ENCODE measurements around the gene CAD.
A peak's percentile ranks its signal among the peaks of the same experiment; 100 is the strongest.

The CAD gene

DNA sequence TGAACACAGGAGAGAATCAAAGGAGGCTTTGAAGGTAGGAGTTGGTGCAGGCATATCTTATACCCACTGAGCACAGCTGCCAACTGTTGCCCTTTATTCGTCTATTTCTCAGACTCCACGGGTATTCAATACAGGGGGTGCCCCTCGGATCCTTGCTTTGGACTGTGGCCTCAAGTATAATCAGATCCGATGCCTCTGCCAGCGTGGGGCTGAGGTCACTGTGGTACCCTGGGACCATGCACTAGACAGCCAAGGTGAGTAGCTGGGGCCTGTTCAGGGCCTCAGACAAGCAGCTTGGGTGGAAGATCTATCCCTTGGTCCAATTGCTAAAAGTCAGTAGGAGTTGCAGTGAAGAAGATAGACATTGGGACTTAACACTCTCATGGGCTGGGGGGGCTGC, 5.2 kb downstream of the CAD start:
- DNase-seq (ENCODE audit: low read depth in 2 of 3, low spot score in 1 of 3), result no peak

DNA sequence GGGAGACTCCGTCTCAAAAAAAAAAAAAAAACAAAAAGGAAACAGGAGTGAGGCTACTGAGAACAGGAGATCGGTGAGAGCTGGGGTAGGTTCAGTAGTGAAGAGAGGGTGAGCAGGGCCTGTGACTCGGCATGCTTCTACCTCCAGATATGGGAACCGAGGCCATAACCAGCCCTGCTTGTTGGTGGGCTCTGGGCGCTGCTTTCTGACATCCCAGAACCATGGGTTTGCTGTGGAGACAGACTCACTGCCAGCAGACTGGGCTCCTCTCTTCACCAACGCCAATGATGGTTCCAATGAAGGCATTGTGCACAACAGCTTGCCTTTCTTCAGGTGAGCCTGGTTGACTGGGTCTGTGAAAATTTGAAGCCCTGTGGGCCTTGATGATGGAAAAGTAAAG, 6.2 kb downstream of the CAD start:
- DNase-seq (ENCODE audit: low read depth in 2 of 3, low spot score in 1 of 3), result no peak

DNA sequence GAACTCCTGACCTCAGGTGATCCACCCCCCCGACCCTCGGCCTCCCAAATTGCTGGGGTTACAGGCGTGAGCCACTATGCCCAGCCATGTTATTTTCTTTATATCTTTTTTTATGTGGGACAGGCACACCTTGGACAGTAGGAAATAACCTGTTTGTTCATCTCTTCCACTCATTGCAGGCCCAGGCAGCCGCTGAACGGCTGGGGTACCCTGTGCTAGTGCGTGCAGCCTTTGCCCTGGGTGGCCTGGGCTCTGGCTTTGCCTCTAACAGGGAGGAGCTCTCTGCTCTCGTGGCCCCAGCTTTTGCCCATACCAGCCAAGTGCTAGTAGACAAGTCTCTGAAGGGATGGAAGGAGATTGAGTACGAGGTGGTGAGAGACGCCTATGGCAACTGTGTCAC, 8.4 kb downstream of the CAD start:
- no peak for DNase-seq (ENCODE audit: low read depth in 2 of 3, low spot score in 1 of 3)

DNA sequence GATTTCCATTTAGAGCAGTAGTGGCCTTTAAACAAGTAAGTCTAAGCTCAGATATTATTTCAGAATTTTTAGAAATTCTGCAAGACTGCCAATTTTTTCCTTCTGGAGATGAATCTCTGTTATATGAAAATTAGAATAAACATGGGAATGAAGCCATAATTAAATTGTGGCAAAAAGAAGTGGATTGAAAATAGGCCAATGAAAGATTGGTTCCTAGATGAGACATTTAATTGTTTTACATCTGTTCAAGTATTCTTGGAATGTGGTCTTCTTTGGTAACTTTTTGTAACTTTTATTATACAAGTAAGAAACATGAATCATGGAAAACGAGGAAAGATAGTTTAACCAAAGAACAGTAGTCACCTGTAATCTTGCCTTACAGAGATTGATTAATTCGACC, 10.3 kb downstream of the CAD start:
- no peak for DNase-seq (ENCODE audit: low read depth in 2 of 3, low spot score in 1 of 3)

DNA sequence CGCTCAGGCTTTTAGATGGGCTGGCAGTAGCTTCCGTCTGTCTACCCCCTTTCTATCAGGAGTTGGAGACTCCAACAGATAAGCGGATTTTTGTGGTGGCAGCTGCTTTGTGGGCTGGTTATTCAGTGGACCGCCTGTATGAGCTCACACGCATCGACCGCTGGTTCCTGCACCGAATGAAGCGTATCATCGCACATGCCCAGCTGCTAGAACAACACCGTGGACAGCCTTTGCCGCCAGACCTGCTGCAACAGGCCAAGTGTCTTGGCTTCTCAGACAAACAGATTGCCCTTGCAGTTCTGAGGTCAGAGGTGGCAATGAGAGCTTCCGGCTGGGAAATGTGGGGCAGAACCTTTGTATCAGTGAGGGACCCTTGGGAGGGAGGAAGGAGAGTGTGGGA, 14.8 kb downstream of the CAD start:
- no peak for DNase-seq (ENCODE audit: low read depth in 2 of 3, low spot score in 1 of 3)

DNA sequence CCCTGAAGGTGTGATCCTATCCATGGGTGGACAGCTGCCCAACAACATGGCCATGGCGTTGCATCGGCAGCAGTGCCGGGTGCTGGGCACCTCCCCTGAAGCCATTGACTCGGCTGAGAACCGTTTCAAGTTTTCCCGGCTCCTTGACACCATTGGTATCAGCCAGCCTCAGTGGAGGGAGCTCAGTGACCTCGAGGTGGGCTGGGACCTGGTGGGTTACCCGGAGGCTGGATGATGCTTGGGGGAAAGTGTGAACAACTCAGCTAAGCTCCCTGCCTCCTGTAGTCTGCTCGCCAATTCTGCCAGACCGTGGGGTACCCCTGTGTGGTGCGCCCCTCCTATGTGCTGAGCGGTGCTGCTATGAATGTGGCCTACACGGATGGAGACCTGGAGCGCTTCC, 16.2 kb downstream of the CAD start:
- DNase-seq (ENCODE audit: low read depth in 2 of 3, low spot score in 1 of 3), result no peak

DNA sequence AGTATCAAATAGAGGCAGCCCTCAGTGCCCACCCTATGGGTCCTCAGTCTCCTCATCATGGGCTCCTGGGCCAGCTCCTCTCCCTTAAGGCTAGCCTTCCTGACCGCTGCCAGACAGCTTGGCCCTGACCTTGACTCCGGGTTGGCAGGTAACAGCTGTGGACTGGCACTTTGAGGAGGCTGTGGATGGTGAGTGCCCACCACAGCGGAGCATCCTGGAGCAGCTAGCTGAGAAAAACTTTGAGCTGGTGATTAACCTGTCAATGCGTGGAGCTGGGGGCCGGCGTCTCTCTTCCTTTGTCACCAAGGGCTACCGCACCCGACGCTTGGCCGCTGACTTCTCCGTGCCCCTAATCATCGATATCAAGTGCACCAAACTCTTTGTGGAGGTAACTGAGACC, 19.0 kb downstream of the CAD start:
- no peak for DNase-seq (ENCODE audit: low read depth in 2 of 3, low spot score in 1 of 3)

DNA sequence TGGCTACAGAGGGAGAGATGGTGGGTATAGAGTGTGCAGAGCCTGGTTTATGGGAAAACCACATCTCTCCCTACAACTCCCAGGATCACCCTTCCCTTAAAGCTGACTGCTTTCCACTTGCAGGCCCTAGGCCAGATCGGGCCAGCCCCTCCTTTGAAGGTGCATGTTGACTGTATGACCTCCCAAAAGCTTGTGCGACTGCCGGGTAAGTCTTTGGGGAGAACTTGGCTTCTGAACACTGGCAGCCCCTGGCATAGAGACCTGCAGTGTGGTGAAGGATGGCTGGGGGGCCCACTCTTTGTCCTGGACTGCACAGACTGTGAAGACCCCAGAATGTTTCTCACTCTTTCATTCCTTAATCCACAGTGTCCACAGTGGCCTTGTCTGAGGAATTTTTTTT, 19.5 kb downstream of the CAD start:
- no peak for DNase-seq (ENCODE audit: low read depth in 2 of 3, low spot score in 1 of 3)

DNA sequence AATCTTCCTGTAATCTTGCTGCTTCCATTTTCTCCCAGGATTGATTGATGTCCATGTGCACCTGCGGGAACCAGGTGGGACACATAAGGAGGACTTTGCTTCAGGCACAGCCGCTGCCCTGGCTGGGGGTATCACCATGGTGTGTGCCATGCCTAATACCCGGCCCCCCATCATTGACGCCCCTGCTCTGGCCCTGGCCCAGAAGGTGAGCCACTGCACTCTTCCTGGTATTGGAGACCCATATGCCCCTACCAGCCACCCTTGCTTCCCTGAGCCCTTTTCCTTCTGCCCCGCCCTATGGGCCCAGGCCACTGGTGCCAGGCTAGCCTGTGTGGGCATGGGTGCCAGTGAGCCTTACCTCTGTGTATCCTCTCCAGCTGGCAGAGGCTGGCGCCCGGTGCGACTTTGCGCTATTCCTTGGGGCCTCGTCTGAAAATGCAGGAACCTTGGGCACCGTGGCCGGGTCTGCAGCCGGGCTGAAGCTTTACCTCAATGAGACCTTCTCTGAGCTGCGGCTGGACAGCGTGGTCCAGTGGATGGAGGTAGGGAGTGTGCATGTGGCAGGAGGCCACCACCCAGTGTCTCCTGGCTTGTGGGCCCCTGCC, 20.3 kb downstream of the CAD start:
- DNase-seq (ENCODE audit: low read depth in 2 of 3, low spot score in 1 of 3), result no peak

DNA sequence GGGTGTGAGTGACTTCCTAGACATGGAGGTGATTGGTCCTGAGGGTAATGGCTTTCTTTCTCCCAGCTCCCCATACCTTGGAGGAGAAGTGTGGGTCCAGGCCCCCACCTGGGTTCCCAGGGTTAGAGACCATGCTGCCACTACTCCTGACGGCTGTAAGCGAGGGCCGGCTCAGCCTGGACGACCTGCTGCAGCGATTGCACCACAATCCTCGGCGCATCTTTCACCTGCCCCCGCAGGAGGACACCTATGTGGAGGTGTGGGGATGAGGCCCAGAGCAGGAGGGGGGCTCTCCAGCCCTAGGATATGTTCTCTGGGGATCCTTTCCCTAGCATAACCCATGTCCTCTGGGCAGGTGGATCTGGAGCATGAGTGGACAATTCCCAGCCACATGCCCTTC, 21.8 kb downstream of the CAD start:
- DNase-seq (ENCODE audit: low read depth in 2 of 3, low spot score in 1 of 3), result no peak

DNA sequence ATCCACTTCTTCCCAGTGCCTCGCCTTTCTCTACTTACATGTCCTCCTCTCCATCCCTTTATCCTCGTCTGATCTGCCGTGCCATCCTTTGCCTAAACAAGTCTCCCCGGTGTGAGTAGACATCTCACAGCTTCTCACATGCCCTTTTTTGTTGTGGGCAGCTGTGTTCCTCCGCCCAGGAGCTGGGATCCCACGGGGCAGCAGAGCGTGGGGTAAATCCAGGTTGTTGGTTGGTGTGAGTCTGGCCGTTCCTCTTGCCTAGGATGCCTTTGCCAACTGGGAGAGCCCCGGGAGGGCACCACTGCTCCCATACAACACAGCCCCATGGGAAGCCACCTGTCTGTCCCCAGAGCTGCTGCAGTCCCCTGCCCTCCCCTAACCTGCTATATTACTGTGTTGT, 23.2 kb downstream of the CAD start:
- DNase-seq (ENCODE audit: low read depth in 2 of 3, low spot score in 1 of 3), result no peak

DNA sequence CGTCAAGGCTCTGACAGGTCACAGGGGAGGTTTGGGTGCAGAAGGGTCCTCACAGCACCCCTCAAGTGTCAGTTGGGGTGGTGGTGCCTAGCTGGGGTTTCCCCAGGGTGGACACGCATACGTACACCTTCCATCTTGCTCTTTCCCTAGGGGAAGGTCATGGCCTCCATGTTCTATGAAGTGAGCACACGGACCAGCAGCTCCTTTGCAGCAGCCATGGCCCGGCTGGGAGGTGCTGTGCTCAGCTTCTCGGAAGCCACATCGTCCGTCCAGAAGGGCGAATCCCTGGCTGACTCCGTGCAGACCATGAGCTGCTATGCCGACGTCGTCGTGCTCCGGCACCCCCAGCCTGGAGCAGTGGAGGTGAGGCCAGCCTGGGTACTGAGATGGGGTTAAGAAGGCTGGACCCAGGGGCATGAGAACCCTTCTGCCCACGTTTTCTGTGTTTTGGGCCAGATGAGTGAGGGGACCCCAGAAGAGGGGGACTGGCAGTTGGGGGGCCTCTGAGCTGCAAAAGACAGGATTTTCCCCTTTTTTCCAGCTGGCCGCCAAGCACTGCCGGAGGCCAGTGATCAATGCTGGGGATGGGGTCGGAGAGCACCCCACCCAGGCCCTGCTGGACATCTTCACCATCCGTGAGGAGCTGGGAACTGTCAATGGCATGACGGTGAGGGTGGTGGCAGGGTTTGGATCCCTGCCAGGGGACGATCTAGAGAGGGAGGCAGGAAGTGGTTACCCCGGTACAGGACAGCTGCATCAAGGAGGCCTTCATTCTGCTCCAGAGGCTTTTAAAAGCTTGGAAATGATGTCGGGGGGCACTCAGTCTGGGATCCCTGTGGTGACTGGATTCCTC, 24.8 kb downstream of the CAD start:
- DNase-seq (ENCODE audit: low read depth in 2 of 3, low spot score in 1 of 3), result no peak

DNA sequence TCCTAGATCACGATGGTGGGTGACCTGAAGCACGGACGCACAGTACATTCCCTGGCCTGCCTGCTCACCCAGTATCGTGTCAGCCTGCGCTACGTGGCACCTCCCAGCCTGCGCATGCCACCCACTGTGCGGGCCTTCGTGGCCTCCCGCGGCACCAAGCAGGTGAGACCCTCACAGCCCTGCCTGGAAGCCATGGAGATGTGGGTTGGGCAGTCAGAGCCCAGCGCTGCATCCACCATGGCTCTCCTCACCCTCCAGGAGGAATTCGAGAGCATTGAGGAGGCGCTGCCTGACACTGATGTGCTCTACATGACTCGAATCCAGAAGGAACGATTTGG, 25.4 kb downstream of the CAD start:
- DNase-seq (ENCODE audit: low read depth in 2 of 3, low spot score in 1 of 3), result no peak

DNA sequence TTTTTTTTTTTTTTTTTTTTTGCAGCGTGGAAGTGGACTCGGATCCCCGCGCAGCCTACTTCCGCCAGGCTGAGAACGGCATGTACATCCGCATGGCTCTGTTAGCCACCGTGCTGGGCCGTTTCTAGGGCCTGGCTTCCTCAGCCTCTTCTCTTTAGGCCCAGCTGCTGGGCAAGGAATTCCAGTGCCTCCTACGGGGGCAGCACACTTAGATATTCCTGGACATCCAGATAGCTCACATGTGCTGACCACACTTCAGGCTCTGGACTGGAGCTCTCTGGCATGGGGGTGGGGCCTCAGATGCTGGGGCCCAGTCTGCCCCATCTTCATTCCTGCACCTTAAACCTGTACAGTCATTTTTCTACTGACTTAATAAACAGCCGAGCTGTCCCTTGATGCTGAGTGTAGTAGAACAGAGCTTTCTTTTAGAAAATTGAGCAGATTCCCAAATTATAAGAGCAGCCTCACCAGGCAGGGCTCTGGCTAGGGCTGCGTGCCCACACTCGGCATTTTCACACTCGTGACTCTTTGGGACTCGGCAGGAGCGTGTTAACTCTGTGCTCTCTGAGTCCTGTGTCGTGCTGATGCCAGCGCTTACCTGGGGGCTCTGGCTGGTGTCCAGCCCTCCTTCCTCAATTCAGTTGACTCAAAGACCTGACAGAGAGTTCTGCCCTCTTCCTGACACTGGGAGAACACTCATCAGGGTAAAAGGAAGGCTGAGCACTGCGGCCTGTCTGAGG, 26.4 kb downstream of the CAD start:
- no peak for DNase-seq (ENCODE audit: low read depth in 2 of 3, low spot score in 1 of 3)

DNA sequence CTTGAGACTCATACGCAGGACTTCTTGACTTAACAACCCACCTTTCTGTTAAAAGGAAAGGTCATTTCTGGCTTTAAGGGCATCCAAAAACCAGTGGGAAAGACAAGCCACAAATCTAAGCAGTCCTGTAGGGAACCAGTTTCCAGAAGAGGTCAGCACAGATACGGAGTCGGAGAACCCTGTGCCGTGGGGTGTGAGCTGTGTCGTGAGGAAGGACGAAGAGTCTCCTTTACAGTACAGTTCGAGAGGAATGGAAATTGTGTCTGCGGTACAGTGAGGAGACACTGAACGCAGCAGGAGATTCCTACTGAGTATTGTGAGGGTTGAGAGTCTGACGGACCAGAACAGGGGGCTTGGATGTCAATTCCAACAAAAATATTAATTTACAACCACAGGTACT, 27.9 kb downstream of the CAD start:
- no peak for DNase-seq (ENCODE audit: low read depth in 2 of 3, low spot score in 1 of 3)

DNA sequence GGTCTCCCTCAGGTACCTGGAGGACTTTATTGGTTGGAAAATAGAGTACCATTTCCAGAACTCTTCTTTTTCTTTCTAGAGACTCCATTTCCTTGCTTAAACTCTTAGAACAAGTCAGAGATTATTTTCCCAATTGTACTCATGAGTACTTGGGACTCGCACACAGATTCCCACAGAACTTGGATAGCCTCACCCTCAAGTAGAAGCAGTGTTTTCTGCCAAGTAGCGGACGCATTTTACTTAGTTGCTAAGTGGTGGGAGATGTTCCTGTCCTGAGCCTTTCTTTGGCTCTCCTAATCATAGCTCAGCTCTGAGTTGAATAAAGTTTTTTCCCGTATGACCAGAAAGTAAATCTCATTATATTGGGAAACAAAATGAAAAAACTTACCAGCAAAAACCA, 28.5 kb downstream of the CAD start:
- DNase-seq (ENCODE audit: low read depth in 2 of 3, low spot score in 1 of 3), result no peak

DNA sequence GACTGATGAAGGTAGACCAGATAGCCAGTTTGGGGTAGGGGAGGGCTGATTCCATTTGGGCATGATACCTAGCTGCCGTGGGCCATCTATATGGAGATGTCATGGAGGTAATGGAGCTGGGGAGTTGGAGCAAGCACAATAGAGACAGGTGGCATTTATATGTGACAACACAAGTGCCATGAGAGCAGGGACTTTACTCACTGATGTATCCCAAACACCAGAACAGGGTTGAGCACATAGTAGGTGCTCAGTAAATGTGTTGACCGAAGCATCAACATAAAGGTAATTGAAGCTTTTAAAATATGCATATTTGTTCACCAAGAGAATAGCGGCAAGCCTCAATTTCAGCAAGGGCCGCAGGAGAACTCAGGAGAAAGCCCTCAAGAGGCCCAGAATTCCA, 30.7 kb downstream of the CAD start:
- no peak for DNase-seq (ENCODE audit: low read depth in 2 of 3, low spot score in 1 of 3)

DNA sequence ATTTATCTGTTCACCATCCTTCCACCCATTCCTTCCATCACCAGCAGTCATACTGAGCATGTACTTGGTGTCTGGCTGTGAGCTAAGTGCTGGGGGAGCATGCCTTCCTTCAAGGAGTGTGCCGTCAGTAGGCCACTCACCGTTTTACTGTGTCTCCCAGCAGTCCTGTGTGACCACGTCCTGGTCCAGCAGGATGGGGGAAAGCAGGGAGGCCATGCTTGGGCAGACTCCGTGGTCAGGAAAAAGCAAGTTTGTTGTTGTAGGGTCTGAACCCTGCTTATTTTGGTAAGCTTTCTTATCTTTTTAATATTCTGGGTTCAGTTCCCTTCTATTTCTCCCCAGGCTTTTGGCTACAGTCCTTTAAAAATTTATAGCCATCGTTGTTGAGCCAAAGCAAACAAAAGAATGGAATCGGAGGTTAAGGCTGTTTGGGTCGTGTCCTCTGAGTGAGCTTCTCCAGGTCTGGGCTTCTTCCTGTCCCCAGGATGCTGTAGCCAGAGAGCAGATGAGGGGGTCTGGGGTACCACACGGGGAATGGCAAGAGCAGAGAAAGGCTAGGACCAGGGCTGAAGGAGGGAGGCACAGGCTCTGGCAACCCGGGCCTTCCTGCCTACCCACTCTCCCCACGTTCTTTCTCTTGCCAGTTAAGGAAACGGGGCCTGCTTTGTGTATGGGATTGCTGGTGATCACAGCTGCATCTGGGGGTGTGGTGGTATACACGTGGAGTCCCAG, 32.2 kb downstream of the CAD start:
- no peak for DNase-seq (ENCODE audit: low read depth in 2 of 3, low spot score in 1 of 3)

DNA sequence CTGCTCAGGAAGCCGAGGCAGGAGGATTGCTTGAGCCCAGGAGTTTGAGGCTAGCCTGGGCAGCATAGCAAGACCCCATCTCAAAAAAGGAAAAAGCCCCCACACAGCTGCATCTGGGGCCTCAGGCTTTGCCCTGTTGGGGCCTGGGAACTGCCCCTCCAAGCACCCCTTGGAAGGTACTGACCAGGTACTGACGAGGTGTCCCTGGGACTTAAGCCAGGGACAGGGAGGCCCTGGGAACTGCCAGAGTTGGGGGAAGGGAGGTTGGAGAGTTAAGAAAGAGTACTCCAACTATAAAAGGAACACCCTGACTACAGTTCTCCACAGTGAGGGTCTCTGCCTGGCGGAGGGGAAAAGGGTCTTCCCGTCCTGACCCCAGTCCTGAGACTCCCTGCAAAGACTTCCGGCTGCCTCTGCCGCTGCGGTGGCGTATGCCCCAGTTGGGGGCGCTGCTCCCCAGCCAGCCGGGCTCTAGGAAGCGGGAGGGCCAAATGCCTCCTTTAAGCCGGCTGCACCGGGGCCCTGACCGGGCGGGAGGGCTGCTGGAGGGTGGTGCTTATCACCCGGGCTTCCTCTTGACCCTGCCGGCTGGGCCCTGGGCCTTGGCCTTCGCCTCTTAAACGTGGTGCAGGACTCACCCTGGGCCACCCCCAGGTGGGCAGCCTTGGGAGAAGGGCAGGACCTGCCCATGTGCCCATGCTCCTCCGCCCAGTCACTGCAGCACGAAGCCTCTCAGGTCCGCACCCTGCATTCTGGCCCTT, 32.9 kb downstream of the CAD start:
- peak; percentile 46 to 55 (median 46) for DNase-seq (ENCODE audit: low read depth in 2 of 3, low spot score in 1 of 3)

DNA sequence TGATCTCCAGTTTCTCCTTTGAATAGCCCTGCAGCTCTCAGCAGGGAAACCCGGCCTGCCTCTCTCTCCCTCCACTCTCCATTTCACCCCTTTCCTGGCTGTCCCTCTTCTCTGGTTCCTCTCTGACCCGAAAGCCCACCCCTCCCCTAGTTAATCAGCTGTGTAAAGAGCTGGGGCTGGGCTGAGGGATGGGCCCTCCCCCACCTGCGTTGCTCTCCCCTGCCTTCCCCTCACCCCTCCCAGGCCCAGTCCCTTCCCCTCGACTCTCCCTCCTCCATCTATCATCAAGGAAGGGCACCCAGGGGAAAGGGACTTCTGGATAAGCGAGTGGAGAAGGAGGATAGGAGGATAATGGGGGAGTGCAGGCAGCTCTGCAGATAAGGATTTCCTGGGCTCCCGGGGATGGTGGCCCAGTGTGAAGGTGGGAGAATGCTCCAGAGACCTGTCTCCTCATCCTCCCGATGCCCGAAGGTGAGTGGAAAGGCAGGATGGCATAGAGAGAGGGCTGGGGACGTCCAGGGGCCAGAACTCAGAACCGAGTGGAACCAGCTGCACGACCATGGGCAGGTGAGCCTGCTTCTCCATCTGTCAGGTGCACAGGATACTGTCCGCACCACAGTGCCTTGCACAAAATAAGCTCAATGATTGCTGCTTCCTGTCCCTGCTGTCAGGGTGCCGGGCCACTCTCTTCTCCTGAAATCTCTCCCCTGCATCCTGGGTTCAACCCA, 33.6 kb downstream of the CAD start:
- DNase-seq (ENCODE audit: low read depth in 2 of 3, low spot score in 1 of 3), result no peak

All from stimulated activated CD4-positive, alpha-beta T cell treated with anti-CD3 and anti-CD28 coated beads, Interleukin-12 subunit alpha, Interleukin-12 subunit beta, amount 100 ng/mL, for 48 hours (primary cell).